ENCODE measurements around the gene DSP. TPM values are rescaled to one million over a fixed set of nuclear protein-coding genes. Genes with fewer than 3 reads are reported as not detected.

The DSP gene
- total RNA-seq, 1 experiment from 2014 or later = 20.1 TPM

DNA sequence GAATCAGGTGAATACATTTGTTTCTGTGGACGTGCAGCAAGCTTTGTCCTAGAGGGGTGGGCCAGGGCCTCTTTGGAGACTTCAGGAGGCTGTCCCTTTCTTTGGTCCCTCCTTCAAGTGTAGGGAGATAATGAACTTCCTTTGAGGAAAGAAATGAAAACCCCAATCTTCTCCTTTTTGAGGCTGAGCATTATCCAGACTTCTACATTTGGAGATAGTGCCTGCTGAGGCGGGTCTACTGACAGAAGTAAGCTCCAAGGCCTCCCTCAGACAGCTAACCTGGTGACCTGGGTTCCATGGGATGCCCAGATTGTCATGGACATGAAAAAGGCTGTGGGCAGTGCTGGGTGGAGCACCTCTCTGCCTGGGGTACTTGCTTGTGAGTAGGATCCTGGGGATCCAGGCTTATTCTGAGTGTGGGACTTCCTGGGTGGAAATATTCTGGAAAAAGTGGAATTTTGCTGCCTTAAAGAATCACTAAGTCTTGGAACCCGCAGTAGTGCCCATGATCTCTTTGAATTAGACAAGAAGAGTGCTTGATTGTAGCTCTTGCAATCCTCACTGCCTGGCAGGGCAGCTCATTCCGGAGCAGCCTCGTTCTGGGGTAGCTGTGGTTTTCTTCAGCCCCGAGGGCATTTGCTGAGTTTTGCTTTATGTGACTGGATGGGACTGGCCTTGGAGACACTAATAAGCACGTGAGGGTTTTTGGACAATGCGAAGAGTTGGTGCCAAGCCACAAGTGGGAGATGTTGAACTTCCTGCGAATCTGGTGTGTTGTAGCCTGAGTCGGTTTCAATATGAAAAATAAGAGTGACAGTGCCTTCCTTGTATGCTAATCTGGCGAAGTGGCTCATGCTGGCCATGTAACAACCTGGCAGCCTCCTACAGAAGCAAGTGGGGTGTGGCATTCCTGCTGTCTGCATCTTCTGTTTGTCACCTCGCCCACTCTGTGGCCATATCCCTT lies 76.6 kb downstream of the DSP start:
- DNase-seq (ENCODE audit: low read depth, low spot score) (no peak), ATAC-seq (no peak)
- intact Hi-C loops (cut with micrococcal nuclease; ENCODE audit: unreplicated experiment) = loop anchor here (5.0 kb wide), 1 partner anchor 326 kb away; no protein-coding TSS in a partner anchor
- ChIA-PET CTCF (no interaction called here), POLR2A (no interaction called here)
- TF ChIP-seq TCF7L2 (IDR thresholded peaks at IDR 0.05; ENCODE audit: low read depth, low read length) = no peak
- TF ChIP-seq, protein P1, sequence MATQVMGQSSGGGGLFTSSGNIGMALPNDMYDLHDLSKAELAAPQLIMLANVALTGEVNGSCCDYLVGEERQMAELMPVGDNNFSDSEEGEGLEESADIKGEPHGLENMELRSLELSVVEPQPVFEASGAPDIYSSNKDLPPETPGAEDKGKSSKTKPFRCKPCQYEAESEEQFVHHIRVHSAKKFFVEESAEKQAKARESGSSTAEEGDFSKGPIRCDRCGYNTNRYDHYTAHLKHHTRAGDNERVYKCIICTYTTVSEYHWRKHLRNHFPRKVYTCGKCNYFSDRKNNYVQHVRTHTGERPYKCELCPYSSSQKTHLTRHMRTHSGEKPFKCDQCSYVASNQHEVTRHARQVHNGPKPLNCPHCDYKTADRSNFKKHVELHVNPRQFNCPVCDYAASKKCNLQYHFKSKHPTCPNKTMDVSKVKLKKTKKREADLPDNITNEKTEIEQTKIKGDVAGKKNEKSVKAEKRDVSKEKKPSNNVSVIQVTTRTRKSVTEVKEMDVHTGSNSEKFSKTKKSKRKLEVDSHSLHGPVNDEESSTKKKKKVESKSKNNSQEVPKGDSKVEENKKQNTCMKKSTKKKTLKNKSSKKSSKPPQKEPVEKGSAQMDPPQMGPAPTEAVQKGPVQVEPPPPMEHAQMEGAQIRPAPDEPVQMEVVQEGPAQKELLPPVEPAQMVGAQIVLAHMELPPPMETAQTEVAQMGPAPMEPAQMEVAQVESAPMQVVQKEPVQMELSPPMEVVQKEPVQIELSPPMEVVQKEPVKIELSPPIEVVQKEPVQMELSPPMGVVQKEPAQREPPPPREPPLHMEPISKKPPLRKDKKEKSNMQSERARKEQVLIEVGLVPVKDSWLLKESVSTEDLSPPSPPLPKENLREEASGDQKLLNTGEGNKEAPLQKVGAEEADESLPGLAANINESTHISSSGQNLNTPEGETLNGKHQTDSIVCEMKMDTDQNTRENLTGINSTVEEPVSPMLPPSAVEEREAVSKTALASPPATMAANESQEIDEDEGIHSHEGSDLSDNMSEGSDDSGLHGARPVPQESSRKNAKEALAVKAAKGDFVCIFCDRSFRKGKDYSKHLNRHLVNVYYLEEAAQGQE (IDR thresholded peaks at IDR 0.05; ENCODE audit: insufficient read depth in 1 of 2, low read depth in 2 of 2, low read length in 1 of 2) = no peak
- TF ChIP-seq POLR2AphosphoS5 (IDR thresholded peaks at IDR 0.05; ENCODE audit: low read depth, low read length) = no peak
- TF ChIP-seq, protein P2, sequence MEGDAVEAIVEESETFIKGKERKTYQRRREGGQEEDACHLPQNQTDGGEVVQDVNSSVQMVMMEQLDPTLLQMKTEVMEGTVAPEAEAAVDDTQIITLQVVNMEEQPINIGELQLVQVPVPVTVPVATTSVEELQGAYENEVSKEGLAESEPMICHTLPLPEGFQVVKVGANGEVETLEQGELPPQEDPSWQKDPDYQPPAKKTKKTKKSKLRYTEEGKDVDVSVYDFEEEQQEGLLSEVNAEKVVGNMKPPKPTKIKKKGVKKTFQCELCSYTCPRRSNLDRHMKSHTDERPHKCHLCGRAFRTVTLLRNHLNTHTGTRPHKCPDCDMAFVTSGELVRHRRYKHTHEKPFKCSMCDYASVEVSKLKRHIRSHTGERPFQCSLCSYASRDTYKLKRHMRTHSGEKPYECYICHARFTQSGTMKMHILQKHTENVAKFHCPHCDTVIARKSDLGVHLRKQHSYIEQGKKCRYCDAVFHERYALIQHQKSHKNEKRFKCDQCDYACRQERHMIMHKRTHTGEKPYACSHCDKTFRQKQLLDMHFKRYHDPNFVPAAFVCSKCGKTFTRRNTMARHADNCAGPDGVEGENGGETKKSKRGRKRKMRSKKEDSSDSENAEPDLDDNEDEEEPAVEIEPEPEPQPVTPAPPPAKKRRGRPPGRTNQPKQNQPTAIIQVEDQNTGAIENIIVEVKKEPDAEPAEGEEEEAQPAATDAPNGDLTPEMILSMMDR (IDR thresholded peaks at IDR 0.05) = no peak
- TF ChIP-seq SIN3A (IDR thresholded peaks at IDR 0.05; ENCODE audit: borderline replicate concordance, insufficient read depth, low read depth, low read length) = no peak
- Histone ChIP-seq H3K27me3 (ENCODE audit: control insufficient read depth, insufficient read depth, low read length) (no peaks in the 10 kb centered on the region), H3K4me3 (ENCODE audit: low read depth in 2 of 2, low read length in 2 of 2) (no peak overlapping the region), H3K9me3 (ENCODE audit: control insufficient read depth, insufficient read depth, low read depth, low read length) (no peaks in the 10 kb centered on the region), H3K4me1 (ENCODE audit: control insufficient read depth, insufficient read depth, low read length) (no peaks in the 10 kb centered on the region), H3K36me3 (ENCODE audit: control insufficient read depth, insufficient read depth, low read length) (no peaks in the 10 kb centered on the region), H3K27ac (ENCODE audit: low read length) (no peak overlapping the region)
- in situ Hi-C loops (cut with HindIII; ENCODE audit: low pct_unique_long_range_greater_than_20kb, low sequenced_read_pairs) = no loop called here
- BruUV-seq (replicated peaks) = no TSS peak

DNA sequence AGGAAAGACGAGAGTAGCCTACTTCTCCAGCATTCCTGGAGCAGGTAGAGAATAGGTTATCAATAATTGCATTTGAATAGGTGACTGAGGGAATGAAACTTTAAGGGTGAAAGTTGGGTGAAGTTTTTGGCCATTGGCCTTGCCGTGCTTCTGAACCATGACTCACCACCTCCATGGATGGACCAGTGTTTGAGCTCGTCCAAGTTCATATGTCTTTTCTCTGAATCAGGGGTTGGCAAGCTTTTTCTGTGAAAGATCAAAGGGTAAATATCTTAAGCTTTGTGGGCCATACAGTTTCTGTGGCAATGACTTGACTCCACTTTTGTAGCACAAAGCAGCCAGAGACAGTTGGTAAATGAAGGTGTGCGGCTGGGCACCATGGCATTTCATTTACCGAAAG lies 80.3 kb downstream of the DSP start:
- no peaks in the 10 kb centered on the region for H3K36me3 ChIP-seq (ENCODE audit: control insufficient read depth, insufficient read depth, low read length)

More for the DNA sequence above, 80.3 kb downstream of the DSP start:
- DNase-seq (ENCODE audit: low read depth, low spot score) (no peak), ATAC-seq (no peak)
- POLR2A ChIA-PET = no interaction called here
- Histone ChIP-seq H3K4me1 (ENCODE audit: control insufficient read depth, insufficient read depth, low read length) (no peaks in the 10 kb centered on the region), H3K9me3 (ENCODE audit: control insufficient read depth, insufficient read depth, low read depth, low read length) (no peaks in the 10 kb centered on the region), H3K27me3 (ENCODE audit: control insufficient read depth, insufficient read depth, low read length) (no peaks in the 10 kb centered on the region), H3K27ac (ENCODE audit: low read length) (no peak overlapping the region), H3K4me3 (ENCODE audit: low read depth in 2 of 2, low read length in 2 of 2) (no peak overlapping the region)
- CTCF ChIA-PET = interaction anchor here (0.7 kb wide), 1 partner anchor 197 kb away, joined by 3 read pairs; no protein-coding TSS in a partner anchor
- no TSS peak for BruUV-seq (replicated peaks)
- in situ Hi-C loops (cut with HindIII; ENCODE audit: low pct_unique_long_range_greater_than_20kb, low sequenced_read_pairs) = no loop called here
- intact Hi-C loops (cut with micrococcal nuclease; ENCODE audit: unreplicated experiment) = no loop called here
- TF ChIP-seq SIN3A (IDR thresholded peaks at IDR 0.05; ENCODE audit: borderline replicate concordance, insufficient read depth, low read depth, low read length) (no peak), POLR2AphosphoS5 (IDR thresholded peaks at IDR 0.05; ENCODE audit: low read depth, low read length) (no peak), TCF7L2 (IDR thresholded peaks at IDR 0.05; ENCODE audit: low read depth, low read length) (no peak)
- TF ChIP-seq, protein P2 (IDR thresholded peaks at IDR 0.05) = no peak
- TF ChIP-seq, protein P1 (IDR thresholded peaks at IDR 0.05; ENCODE audit: insufficient read depth in 1 of 2, low read depth in 2 of 2, low read length in 1 of 2) = no peak

Data from Panc1 (cell line).